IMR-90 (cell line): ENCODE measurements around the gene NCCRP1.

Experiments
- CEBPB ChIP-seq: IDR thresholded peaks from 2 replicates; pipeline ENCODE4 v1.6.1; 2012; ENCODE audit warnings: low read depth, low read length, improper control_type of control experiment
- MXI1 ChIP-seq: IDR thresholded peaks from 2 replicates; pipeline ENCODE4 v1.6.1; 2012; ENCODE audit warnings: low read depth, mild to moderate bottlenecking, low read length, moderate library complexity, borderline replicate concordance
- POLR2A ChIP-seq: IDR thresholded peaks from 2 replicates; pipeline ENCODE4 v1.6.1; 2012; ENCODE audit warnings: mild to moderate bottlenecking, low read depth, low read length
- RAD21 ChIP-seq: IDR thresholded peaks from 2 replicates; pipeline ENCODE4 v1.6.1; 2012; ENCODE audit warnings: low read length, improper control_type of control experiment
- RCOR1 ChIP-seq: IDR thresholded peaks from 2 replicates; pipeline ENCODE4 v1.6.1; 2012; ENCODE audit warnings: mild to moderate bottlenecking, low read length, improper control_type of control experiment; ENCODE audit not compliant: insufficient replicate concordance
- SMC3 ChIP-seq: fragments of 150-350 bp; IDR thresholded peaks from 2 replicates; pipeline ENCODE4 v1.6.1; 2016; ENCODE audit warnings: low read depth, mild to moderate bottlenecking, antibody characterized with exemption, low read length, moderate library complexity
- TF ChIP-seq, protein P1 (sequence below): conservative IDR thresholded peaks from 2 replicates; pipeline ENCODE4 v1.5.1; 2012; ENCODE audit warnings: mild to moderate bottlenecking, low read depth, low read length, improper control_type of control experiment
- TF ChIP-seq, protein P2 (sequence below): fragments of 150-350 bp; IDR thresholded peaks from 2 replicates; pipeline ENCODE4 v1.6.1; 2016; ENCODE audit warnings: low read depth, mild to moderate bottlenecking, low read length, moderate library complexity, borderline replicate concordance

DNA sequence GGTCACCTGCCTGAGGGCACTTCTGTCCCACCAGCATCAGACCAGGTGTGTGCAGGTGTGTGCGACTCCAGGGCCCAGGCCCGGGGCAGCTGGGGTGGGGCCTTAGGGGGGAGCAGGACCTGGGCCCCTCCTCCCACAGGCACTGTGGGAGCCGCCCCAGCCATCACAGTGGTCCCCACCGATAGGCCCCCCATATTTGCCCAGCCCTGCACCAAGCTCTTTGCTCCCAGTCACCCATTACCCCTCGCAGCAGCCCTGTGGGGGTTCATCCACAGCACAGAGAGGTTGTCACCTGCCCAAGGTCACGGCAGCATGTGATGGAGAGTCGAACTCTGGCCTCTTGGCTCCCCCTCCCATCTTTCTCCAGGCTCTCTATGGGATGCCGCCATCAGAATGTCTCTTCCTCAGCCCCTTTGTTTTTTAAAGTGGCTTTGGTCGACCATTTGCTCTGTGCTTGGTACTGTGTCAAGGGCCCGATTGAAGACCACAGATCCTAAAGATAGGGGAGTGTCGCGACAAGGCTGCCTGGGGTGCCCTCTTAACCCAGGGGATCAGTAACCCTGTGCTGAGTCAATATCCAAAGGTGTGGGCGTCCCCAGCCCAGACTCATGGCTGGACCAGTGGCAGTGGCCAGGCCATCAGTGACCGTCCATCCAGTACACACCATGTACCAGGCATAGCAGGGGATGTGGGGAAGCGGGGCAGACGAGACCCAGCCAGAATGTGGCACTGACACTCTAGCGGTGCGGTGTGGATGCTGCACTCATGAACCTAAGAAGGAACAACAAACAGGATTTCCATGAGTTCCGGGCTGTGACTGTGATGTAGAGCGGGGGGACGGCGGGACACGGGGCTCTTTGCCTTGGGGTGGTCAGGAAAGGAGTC lies 28.3 kb upstream of the NCCRP1 start:
- TF ChIP-seq, protein P1, sequence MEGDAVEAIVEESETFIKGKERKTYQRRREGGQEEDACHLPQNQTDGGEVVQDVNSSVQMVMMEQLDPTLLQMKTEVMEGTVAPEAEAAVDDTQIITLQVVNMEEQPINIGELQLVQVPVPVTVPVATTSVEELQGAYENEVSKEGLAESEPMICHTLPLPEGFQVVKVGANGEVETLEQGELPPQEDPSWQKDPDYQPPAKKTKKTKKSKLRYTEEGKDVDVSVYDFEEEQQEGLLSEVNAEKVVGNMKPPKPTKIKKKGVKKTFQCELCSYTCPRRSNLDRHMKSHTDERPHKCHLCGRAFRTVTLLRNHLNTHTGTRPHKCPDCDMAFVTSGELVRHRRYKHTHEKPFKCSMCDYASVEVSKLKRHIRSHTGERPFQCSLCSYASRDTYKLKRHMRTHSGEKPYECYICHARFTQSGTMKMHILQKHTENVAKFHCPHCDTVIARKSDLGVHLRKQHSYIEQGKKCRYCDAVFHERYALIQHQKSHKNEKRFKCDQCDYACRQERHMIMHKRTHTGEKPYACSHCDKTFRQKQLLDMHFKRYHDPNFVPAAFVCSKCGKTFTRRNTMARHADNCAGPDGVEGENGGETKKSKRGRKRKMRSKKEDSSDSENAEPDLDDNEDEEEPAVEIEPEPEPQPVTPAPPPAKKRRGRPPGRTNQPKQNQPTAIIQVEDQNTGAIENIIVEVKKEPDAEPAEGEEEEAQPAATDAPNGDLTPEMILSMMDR, result no peak
- TF ChIP-seq POLR2A (no peak), RAD21 (no peak), SMC3 (no peak), MXI1 (no peak), RCOR1 (no peak), CEBPB (no peak)
- TF ChIP-seq, protein P2, sequence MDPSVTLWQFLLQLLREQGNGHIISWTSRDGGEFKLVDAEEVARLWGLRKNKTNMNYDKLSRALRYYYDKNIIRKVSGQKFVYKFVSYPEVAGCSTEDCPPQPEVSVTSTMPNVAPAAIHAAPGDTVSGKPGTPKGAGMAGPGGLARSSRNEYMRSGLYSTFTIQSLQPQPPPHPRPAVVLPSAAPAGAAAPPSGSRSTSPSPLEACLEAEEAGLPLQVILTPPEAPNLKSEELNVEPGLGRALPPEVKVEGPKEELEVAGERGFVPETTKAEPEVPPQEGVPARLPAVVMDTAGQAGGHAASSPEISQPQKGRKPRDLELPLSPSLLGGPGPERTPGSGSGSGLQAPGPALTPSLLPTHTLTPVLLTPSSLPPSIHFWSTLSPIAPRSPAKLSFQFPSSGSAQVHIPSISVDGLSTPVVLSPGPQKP, result no peak
